Cardiac fibroblast (primary cell): Measurements from ENCODE around the gene WT1.

Source experiments
- DNase-seq, 2 donors: peaks; one replicate each; pipeline versions ENCODE4 v3.0.0 to v3.0.0-alpha.2; 2010; ENCODE audit warnings: low read depth in 2 of 2
- H3K4me3 ChIP-seq, 2 donors: replicated peaks in 1 of 2; 1 replicate in 1 of 2; 2 replicates in 1 of 2; pipeline ENCODE4 v1.5.1; 2011; ENCODE audit warnings: low read depth in 2 of 2, low read length in 2 of 2, mild to moderate bottlenecking in 2 of 2, moderate library complexity in 1 of 2
- CTCF ChIP-seq: IDR thresholded peaks from one replicate; pipeline ENCODE4 v1.5.1; 2011; ENCODE audit warnings: low read depth, mild to moderate bottlenecking, low read length, inconsistent platforms

The WT1 gene

GRCh38 chr11:32417806-32418205 lies 17.5 kb downstream of the WT1 start:
- H3K4me3 ChIP-seq = no peak overlapping the region
- no peak for TF ChIP-seq CTCF
- DNase-seq = no peak

- H3K4me3 ChIP-seq = no peak overlapping the region
- DNase-seq = no peak
- no peak for TF ChIP-seq CTCF
These were observed 19.0 kb downstream of the WT1 start for GRCh38 chr11:32416301-32416700.

- TF ChIP-seq CTCF = no peak
- peak in 1 of 2 donors; percentile 52 for DNase-seq
- no peak overlapping the region for H3K4me3 ChIP-seq
These were observed 20.4 kb downstream of the WT1 start for GRCh38 chr11:32414925-32415324.

- TF ChIP-seq CTCF = no peak
- no peak for DNase-seq
- no peak overlapping the region for H3K4me3 ChIP-seq
These were observed 23.3 kb downstream of the WT1 start for GRCh38 chr11:32411942-32412615.

GRCh38 chr11:32405592-32405991 lies 29.7 kb downstream of the WT1 start:
- no peak overlapping the region for H3K4me3 ChIP-seq
- TF ChIP-seq CTCF = no peak
- no peak for DNase-seq

- TF ChIP-seq CTCF = no peak
- no peak for DNase-seq
- H3K4me3 ChIP-seq = no peak overlapping the region
These were observed 32.5 kb downstream of the WT1 start for GRCh38 chr11:32402836-32403235.
